Adipose tissue (tissue), 3 donors: Measurements from ENCODE around the gene EPHA3. TPM values are rescaled to one million over a fixed set of nuclear protein-coding genes. Genes with fewer than 3 reads are reported as not detected.

Source experiments
- H3K27ac ChIP-seq: one replicate; pipeline ENCODE4 v1.5.1; 2013; ENCODE audit warnings: low read depth, low read length
- WGBS, 3 donors: extraction: QIAGEN DNeasy Blood & Tissue Kit; methylation state at CpG; one replicate each; pipeline ENCODE4 v1.1.7; 2013; 5-methylcytosine and 5-hydroxymethylcytosine counted together
- polyA plus RNA-seq, 3 donors: library from polyadenylated mRNA; stranded (reverse); fragments of 200-250 nt; gene quantifications; one replicate each; pipeline ENCODE4 v1.2.3, GENCODE V29; 2013
- donor health status: healthy with polysubstance abuse.
- donor health status: Bipolar disorder and iron deficiency.
- donor health status: healthy.

The EPHA3 gene
- polyA plus RNA-seq, 3 donors = 0.84 to 2.3 (median 1.1) TPM

DNA sequence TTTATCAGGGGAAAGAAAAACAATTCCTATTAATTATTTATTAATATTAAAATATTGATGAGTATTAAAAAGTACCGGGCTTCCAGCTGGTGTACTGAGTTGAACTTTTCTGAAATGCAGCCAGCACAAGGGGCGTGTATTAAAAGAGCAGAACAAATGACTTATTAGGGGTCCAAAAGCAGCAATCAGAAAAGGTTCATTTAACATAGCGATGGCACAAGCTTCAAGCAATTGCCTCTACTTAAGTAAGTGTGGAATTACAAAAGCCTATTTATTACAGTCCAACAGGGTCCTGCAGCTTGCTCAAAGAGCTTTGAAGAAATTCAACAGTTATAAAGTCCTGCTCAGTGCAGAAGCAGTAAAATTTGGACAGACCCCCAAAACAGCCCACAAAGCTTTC, 285.6 kb downstream of the EPHA3 start:
- H3K27ac ChIP-seq = no peak overlapping the region
- 71 to 84% (median 76%) methylated on average over 3 of the region's 3 CpGs for WGBS, 3 donors

- 64 to 92% (median 88%) methylated on average over 1 of the region's 1 CpG for WGBS, 3 donors
- no peak overlapping the region for H3K27ac ChIP-seq
These were observed 288.0 kb downstream of the EPHA3 start for GRCh38 chr3:89395456-89395855.

- no peak overlapping the region for H3K27ac ChIP-seq
These were observed 288.6 kb downstream of the EPHA3 start for GRCh38 chr3:89395996-89396395.

- 59 to 68% (median 62%) methylated on average over 1 of the region's 1 CpG for WGBS, 3 donors
- no peak overlapping the region for H3K27ac ChIP-seq
These were observed 294.6 kb downstream of the EPHA3 start for GRCh38 chr3:89402051-89402450.

DNA sequence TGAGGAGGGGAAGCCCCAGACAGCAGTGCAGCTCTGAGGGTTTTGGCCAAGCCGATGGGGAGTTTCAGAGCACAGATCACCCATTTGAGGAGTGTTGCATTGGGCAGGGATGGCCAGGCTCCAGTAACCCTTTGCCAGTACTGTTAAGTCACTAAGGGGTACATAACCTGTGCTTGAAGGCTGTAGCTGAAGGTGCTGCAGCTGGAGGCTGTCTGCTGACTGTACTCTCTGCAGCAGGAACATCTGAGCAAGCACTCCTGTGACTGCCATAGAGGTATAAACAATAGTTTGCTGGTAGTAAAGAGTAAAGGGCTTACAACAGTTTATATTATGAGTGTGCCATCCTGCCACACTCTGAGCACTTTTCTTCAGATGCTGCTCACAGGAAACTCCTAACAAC, 297.8 kb downstream of the EPHA3 start:
- H3K27ac ChIP-seq = no peak overlapping the region
- 64 to 69% (median 67%) methylated on average over 1 of the region's 1 CpG for WGBS, 3 donors

- WGBS, 3 donors = 80 to 88% (median 84%) methylated on average over 2 of the region's 2 CpGs
- no peak overlapping the region for H3K27ac ChIP-seq
These were observed 298.2 kb downstream of the EPHA3 start for GRCh38 chr3:89405593-89405992.

DNA sequence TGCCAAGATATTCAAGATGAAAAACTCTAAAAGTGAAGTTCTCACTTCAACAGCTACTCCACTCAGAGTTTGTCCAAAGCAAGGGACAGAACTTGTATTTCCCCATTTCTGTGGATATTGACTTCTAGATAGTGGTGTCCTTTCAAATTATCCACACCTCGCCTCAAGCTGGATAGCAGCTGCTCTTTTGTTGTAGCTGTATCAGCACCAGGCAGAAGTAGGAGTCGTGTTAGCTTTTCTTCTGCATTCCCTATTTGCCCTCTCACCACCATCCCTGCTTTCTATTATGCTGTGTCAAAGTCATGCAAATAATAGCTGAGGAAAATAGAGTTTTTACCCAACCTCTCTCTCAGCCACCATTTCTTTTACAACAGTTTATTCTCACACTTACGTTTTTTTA, 303.8 kb downstream of the EPHA3 start:
- no peak overlapping the region for H3K27ac ChIP-seq
- WGBS, 3 donors = 39 to 77% (median 76%) methylated on average over 3 of the region's 3 CpGs

DNA sequence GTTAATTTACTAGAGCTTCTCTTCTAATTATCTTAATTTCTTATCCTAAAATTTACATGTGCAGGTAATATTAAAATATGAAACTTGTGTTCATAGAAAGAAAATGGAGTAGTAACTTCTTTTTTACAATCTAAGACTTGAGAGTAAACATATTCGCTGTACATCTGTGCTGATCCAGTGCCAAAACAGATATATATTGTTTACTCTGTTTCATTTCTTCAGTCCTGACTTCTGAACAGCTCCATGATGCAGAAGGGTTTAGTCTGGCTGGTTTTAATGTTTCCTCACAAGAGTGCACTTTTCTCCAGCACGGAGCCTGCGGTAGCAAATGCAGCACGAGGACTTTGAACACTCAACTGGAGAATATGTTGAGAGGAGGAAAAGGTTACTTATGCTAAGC, 306.8 kb downstream of the EPHA3 start:
- 61 to 80% (median 78%) methylated on average over 4 of the region's 4 CpGs for WGBS, 3 donors

GRCh38 chr3:89419647-89420241, 312.3 kb downstream of the EPHA3 start:
- 32 to 78% (median 49%) methylated on average over 3 of the region's 3 CpGs for WGBS, 3 donors
- no peak overlapping the region for H3K27ac ChIP-seq

More for the DNA sequence above, 306.8 kb downstream of the EPHA3 start:
- no peak overlapping the region for H3K27ac ChIP-seq

DNA sequence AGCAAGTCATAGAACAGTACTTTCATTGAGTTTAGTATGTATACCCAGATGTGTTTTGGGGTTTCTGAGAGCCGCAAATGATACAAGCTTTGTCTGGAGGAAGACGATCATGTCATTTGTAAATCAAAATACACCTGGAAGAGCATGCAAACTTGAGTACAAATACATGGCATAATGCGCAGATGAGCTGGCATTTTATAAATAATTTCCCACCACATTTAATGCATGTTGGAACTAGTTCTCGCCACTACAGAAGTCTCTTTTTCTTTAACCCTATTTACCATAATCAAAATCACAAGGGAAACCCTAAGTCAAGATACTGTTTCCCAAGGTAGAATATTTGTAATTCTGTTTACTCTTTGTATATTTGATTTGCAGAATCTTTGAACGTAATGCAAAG, 318.6 kb downstream of the EPHA3 start:
- WGBS, 3 donors = 83 to 89% (median 85%) methylated on average over 5 of the region's 5 CpGs
- no peak overlapping the region for H3K27ac ChIP-seq

- WGBS, 3 donors = 76 to 79% (median 79%) methylated on average over 7 of the region's 7 CpGs
These were observed 327.4 kb downstream of the EPHA3 start for GRCh38 chr3:89434621-89435380.

DNA sequence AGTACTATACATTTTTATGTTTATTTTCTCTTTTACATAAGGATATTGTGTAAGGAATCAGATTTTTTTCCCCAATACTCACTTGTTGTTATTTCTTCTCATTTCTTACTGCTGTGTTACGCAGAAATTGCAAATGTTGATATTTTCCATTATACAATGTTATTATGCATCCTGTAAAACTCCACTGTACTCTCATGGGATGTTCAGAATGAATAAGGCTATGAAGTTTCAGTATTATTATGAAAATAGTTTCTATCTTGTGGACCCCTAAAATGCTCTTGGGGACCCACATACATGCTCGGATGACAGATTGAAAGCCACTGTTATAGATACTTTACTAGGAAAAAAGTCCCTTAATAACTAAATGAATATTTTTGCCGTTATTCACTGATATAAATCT, 329.4 kb downstream of the EPHA3 start:
- 77 to 81% (median 79%) methylated on average over 3 of the region's 3 CpGs for WGBS, 3 donors
- no peak overlapping the region for H3K27ac ChIP-seq

More at GRCh38 chr3:89434621-89435380, 327.4 kb downstream of the EPHA3 start:
- H3K27ac ChIP-seq = no peak overlapping the region

- WGBS, 3 donors = 75 to 80% (median 76%) methylated on average over 4 of the region's 4 CpGs
These were observed 333.0 kb downstream of the EPHA3 start for GRCh38 chr3:89440386-89440785.

GRCh38 chr3:89441141-89441540, 333.7 kb downstream of the EPHA3 start:
- H3K27ac ChIP-seq = no peak overlapping the region

More at GRCh38 chr3:89440386-89440785, 333.0 kb downstream of the EPHA3 start:
- H3K27ac ChIP-seq = no peak overlapping the region

GRCh38 chr3:89446593-89446992, 339.2 kb downstream of the EPHA3 start:
- H3K27ac ChIP-seq = no peak overlapping the region
- WGBS, 3 donors = 94 to 98% (median 96%) methylated on average over 1 of the region's 1 CpG

DNA sequence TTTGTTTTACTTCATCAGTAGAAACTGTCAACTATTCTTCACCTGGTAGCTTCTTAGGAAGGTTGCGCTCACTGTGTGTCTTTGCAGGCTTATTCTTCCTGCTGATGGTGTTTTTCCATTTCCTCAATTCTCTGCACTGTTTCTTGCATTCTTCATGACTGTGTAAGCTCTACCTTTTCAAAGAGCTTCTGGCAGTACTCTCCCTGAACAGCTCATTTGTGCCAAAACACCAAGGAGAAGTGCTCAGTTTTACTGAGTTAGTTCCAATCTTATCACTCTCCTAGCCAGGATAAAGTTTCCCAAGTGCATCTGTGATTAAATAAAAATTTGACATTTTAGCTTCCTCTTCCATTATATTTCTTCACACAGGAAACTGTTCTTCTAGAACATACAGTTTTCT, 339.8 kb downstream of the EPHA3 start:
- H3K27ac ChIP-seq = no peak overlapping the region
- WGBS, 3 donors = 59 to 95% (median 86%) methylated on average over 1 of the region's 1 CpG

DNA sequence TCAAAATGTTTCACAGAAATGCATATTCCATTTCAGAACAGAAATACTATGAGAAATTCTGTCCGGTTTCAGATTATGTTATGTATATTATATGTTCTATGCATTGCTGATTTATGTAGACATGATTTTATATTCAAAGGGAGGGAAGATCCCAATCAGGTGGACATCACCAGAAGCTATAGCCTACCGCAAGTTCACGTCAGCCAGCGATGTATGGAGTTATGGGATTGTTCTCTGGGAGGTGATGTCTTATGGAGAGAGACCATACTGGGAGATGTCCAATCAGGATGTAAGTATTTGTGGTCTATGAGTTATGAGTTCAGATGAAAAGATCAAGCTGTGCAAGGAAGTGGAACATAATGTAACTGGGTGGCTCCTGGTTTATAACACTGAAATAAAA, 341.7 kb downstream of the EPHA3 start:
- WGBS, 3 donors = 87 to 96% (median 88%) methylated on average over 4 of the region's 4 CpGs
- no peak overlapping the region for H3K27ac ChIP-seq

DNA sequence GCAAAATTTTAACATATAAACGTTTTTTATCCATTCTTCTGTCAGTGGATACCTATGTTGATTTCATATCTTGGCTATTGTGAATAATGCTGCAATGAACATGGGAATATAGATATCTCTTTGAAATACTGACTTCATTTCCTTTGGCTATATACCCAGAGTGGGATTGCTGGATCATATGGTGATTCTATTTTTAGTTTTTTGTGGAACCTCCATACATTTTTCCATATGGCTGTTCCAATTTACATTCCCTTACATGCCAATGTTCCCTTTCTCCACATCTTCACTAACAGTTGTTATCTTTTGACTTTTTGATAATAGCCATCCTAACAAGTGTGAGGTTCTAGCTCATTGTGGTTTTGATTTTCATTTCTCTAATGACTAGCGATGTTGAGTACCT, 344.6 kb downstream of the EPHA3 start:
- 61 to 65% (median 65%) methylated on average over 2 of the region's 2 CpGs for WGBS, 3 donors
- no peak overlapping the region for H3K27ac ChIP-seq

GRCh38 chr3:89455240-89455639, 347.8 kb downstream of the EPHA3 start:
- H3K27ac ChIP-seq = no peak overlapping the region
- 67 to 88% (median 68%) methylated on average over 2 of the region's 2 CpGs for WGBS, 3 donors

DNA sequence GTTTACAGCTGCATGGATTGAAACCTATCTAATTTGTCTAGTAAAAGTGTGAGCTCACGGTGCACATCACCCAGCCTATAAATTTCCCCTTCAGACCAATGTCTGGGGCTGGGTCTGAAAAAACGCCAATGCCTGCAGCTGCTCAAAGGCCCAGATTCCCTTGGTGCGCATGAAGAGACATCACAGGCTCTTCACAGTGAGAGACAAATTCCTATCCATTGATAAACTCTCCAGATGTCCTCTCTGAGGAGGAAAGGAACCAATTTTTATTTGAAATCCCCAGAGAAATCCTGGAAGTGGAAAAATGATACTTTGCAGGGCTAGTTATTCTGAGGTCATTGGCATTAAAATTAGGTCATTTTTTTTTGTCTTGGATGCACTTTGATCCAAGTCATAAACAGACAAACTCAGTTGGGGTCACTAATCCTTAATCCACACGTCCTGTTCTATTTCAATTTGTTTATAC, 360.5 kb downstream of the EPHA3 start:
- WGBS, 3 donors = 41 to 62% (median 47%) methylated on average over 4 of the region's 4 CpGs
- no peak overlapping the region for H3K27ac ChIP-seq
